PFSK-1 (cell line): ENCODE measurements around the gene HNRNPA2B1.

Source experiments
- FOXP2 ChIP-seq: optimal IDR thresholded peaks from 2 replicates; pipeline ENCODE3; 2011; ENCODE audit warnings: borderline replicate concordance, control low read depth, inconsistent platforms; ENCODE audit not compliant: insufficient read depth; ENCODE audit errors: extremely low read length, extremely low read depth
- POLR2AphosphoS5 ChIP-seq: IDR thresholded peaks from 2 replicates; pipeline ENCODE4 v1.6.1; 2012; ENCODE audit warnings: low read depth, mild to moderate bottlenecking, control low read depth, low read length, moderate library complexity
- SIN3A ChIP-seq: IDR thresholded peaks from 2 replicates; pipeline ENCODE4 v1.6.1; 2012; ENCODE audit warnings: mild to moderate bottlenecking, low read length, moderate library complexity, borderline replicate concordance; ENCODE audit not compliant: insufficient read depth
- TAF1 ChIP-seq: IDR thresholded peaks from 2 replicates; pipeline ENCODE4 v1.6.1; 2012; ENCODE audit warnings: low read length, control low read depth, borderline replicate concordance; ENCODE audit not compliant: insufficient read depth
- TF ChIP-seq, protein P1 (sequence below), 2 experiments: IDR thresholded peaks; 2 replicates each; pipeline versions ENCODE4 v1.6.1 to v1.8.0; 2011 to 2012; ENCODE audit warnings: low read depth in 2 of 2, low read length in 2 of 2, control low read depth in 1 of 2, inconsistent platforms in 1 of 2, mild to moderate bottlenecking in 1 of 2, moderate library complexity in 1 of 2; ENCODE audit not compliant: insufficient read depth in 1 of 2

The HNRNPA2B1 gene

DNA sequence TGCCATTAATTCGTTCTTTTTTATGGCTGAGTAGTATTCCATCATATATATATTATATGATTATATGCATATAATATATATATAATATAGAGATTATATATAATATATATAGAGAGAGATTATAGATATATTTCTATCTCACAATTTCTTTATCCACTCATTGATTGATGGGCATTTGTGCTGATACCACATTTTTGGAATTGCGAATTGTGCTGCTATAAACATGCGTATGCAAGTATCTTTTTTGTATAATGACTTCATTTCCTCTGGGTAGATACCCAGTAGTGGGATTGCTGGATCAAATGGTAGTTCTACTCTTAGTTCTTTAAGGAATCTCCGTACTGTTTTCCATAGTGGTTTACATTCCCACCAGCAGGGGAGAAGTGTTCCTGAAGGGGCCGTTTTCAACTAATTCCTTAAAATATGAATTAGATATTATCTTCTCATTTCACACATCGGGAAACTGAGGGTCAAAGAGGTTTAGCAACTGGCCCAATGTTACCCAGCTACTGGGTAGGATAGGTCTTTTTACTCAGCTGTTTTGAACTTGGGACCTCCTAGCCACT, 32.0 kb downstream of the HNRNPA2B1 start:
- TF ChIP-seq TAF1 = no peak
- no peak for TF ChIP-seq POLR2AphosphoS5
- TF ChIP-seq, protein P1, sequence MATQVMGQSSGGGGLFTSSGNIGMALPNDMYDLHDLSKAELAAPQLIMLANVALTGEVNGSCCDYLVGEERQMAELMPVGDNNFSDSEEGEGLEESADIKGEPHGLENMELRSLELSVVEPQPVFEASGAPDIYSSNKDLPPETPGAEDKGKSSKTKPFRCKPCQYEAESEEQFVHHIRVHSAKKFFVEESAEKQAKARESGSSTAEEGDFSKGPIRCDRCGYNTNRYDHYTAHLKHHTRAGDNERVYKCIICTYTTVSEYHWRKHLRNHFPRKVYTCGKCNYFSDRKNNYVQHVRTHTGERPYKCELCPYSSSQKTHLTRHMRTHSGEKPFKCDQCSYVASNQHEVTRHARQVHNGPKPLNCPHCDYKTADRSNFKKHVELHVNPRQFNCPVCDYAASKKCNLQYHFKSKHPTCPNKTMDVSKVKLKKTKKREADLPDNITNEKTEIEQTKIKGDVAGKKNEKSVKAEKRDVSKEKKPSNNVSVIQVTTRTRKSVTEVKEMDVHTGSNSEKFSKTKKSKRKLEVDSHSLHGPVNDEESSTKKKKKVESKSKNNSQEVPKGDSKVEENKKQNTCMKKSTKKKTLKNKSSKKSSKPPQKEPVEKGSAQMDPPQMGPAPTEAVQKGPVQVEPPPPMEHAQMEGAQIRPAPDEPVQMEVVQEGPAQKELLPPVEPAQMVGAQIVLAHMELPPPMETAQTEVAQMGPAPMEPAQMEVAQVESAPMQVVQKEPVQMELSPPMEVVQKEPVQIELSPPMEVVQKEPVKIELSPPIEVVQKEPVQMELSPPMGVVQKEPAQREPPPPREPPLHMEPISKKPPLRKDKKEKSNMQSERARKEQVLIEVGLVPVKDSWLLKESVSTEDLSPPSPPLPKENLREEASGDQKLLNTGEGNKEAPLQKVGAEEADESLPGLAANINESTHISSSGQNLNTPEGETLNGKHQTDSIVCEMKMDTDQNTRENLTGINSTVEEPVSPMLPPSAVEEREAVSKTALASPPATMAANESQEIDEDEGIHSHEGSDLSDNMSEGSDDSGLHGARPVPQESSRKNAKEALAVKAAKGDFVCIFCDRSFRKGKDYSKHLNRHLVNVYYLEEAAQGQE (IDR thresholded peaks at IDR 0.05; ENCODE audit: insufficient read depth in 1 of 2, low read depth in 2 of 2, low read length in 2 of 2) = no peak
- TF ChIP-seq SIN3A = no peak
- TF ChIP-seq FOXP2 = no peak

DNA sequence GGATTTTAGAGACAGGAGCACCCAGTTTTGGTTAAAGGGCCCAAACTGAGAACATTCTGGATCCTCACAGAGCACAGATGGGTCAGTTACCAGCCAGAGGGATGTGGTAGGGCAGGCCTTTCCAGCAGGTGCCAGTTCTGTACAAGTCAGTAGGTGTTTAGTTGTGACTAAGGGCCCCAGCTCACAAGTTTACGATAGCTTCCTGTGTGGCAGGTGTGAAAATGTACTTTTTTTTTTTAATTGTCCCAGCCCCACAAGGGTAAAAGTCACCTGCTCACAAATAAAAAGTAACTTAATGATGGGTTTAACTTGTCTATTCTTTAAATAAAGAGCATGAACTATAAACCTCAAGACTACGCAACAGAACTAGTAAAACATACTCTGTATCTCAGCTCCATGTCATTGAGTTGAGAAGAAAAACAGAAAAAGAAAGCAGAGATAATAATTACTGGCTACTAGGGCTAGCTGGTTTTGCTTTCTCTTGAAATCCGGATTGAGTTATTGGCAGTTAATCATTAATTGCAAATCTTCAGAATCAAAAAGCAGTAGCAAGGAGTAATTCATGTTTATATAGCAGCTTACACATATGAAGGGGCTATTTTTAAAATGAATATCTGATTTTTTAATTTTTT, 33.1 kb downstream of the HNRNPA2B1 start:
- TF ChIP-seq TAF1 (no peak), POLR2AphosphoS5 (no peak), SIN3A (no peak), FOXP2 (no peak)
- TF ChIP-seq, protein P1 (IDR thresholded peaks at IDR 0.05; ENCODE audit: insufficient read depth in 1 of 2, low read depth in 2 of 2, low read length in 2 of 2) = no peak

DNA sequence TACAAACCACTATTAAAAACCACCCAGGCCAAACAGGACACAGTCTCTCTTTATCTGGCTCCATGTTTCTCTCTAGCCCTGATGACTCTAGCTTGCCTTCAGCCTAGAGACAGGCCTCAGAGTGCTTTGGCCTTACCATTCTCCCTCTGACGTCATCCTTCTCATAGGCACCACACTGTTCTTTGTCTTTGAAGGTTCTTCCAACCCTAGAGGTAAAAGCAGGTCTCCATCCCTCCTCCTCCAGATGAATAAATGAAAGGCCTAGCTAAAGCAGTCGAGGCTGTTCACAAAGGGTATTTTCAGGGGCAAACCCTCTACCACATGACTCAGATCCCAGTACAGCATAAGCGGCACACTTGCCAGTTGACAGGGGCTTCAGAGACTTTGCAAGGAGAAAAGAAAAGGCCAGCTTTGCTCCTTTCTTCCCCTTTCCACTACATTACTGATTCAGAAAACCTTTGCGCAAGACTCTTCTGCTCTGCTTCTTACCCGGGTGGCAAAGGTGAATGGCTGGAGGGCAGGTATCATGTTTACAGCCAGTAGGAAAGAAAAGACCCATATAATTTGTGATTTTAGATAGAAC, 33.8 kb downstream of the HNRNPA2B1 start:
- TF ChIP-seq SIN3A = no peak

DNA sequence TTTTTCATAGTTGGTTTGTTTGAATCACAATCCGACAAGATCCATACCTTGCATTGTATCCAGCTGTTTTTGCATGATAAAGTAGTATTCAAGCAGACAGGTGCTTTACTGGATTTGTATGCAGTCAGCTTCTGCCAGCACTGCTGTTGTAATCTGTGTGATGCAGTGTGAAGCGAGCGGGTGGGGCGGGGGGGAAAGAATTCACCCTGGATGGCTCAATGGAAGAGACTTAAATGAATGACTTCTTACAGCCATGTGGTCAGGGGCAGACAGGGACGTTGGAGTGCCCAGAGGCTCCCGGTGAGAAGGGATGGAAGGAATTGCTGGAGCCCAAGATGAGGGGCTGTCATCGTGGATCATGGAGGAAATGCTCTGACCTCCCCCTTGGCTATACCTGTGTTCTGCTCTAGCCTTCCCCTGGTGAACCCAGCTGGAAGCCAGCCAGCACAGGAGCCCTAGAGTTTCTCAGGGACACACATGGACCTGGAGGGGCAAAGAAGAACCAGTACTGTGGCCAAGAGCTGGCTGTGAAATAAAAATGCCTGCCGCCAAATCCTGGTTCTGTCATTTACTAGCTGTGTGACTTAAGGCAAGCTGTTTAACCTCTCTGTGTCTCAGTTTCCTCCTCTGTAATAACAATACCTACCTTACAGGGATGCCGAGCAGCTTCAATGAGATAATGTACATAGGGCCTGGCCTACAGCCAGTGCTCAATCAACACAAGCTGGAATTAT, 34.4 kb downstream of the HNRNPA2B1 start:
- TF ChIP-seq TAF1 (no peak), SIN3A (no peak), FOXP2 (no peak), POLR2AphosphoS5 (no peak)
- TF ChIP-seq, protein P1 (IDR thresholded peaks at IDR 0.05; ENCODE audit: insufficient read depth in 1 of 2, low read depth in 2 of 2, low read length in 2 of 2) = no peak

DNA sequence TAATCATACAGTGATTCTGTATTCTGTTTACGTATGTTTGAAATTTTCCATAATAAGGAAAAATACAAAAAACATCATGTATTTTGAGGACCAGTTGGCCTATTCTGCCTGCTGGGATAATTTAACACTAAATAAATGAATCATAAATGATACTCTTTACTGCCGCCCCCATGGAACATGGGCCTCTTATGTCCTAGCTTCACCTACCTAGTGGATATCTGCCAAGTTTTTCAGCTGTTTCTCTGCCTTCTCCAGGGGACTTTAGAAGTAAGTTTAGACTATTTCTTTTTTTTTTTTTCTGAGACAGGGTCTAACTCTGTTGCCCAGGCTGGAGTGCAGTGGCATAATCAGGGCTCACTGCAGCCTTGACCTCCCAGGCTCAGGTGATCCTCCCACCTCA, 38.1 kb downstream of the HNRNPA2B1 start:
- TF ChIP-seq FOXP2 = no peak
- no peak for TF ChIP-seq TAF1
- TF ChIP-seq, protein P1 (IDR thresholded peaks at IDR 0.05; ENCODE audit: insufficient read depth in 1 of 2, low read depth in 2 of 2, low read length in 2 of 2) = no peak
- TF ChIP-seq SIN3A = no peak
- TF ChIP-seq POLR2AphosphoS5 = no peak
